A549 (cell line): ENCODE measurements around the gene SGIP1. TPM values are rescaled to one million over a fixed set of nuclear protein-coding genes. Genes with fewer than 3 reads are reported as not detected.

Experiments
- ATAC-seq, 2 experiments: fragments of 200-7000 bp in 1 of 2; fragments of >200 bp in 1 of 2; cut with Nextera tagmentation in 1 of 2; cut with Tn5 transposase in 1 of 2; 3 replicates each; pipeline versions ENCODE4 v1.8.0 to v1.9.1; 2018 to 2020; ENCODE audit warnings: mild to moderate bottlenecking in 1 of 2, moderate library complexity in 1 of 2
- CTCF ChIA-PET: fragments of 300-600 bp; sonication (Branson Sonifier 250); formaldehyde crosslinking; extraction: SDS; loops from one replicate; lab custom pipeline; 2021; ENCODE audit warnings: antibody characterized with exemption, inconsistent platforms; lab: Yijun Ruan, JAX
- POLR2A ChIA-PET: fragments of 350-600 bp; formaldehyde crosslinking; extraction: SDS; loops from one replicate; lab custom pipeline; 2021; ENCODE audit warnings: antibody characterized with exemption, inconsistent platforms; lab: Yijun Ruan, JAX
- DNase-seq, 2 experiments: peaks; one replicate each; pipeline versions ENCODE4 v3.0.0 to v3.0.0-alpha.2; 2011 to 2016; ENCODE audit warnings: low read depth in 1 of 2, low spot score in 1 of 2
- FAIRE-seq: peaks from 2 replicates; lab custom pipeline; 2011; peaks lifted over from hg19 to GRCh38; lab: Jason Lieb, UNC
- H3K27ac ChIP-seq, 2 experiments: fragments of >200 bp; sonication (Bioruptor Twin); formaldehyde crosslinking; 3 replicates each; pipeline ENCODE4 v1.5.1; 2016 to 2017
- H3K4me1 ChIP-seq: fragments of >200 bp; sonication (Bioruptor Twin); formaldehyde crosslinking; 3 replicates; pipeline ENCODE4 v1.6.1; 2016
- H3K4me2 ChIP-seq: fragments of >200 bp; sonication (Bioruptor Twin); formaldehyde crosslinking; 3 replicates; pipeline ENCODE4 v1.6.1; 2016
- H3K4me3 ChIP-seq: fragments of >200 bp; sonication (Bioruptor Twin); formaldehyde crosslinking; 3 replicates; pipeline ENCODE4 v1.5.1; 2016
- H3K9me3 ChIP-seq: fragments of >200 bp; sonication (Bioruptor Twin); formaldehyde crosslinking; 3 replicates; pipeline ENCODE4 v1.6.1; 2016
- CBX8 ChIP-seq: fragments of 200-600 bp; sonication (generic); IDR thresholded peaks from 2 replicates; pipeline ENCODE4 v1.6.1; 2016
- CTCF ChIP-seq: fragments of >200 bp; sonication (Bioruptor Twin); formaldehyde crosslinking; IDR thresholded peaks from 3 replicates; pipeline ENCODE4 v1.5.1; 2016
- E2F6 ChIP-seq: IDR thresholded peaks from 2 replicates; pipeline ENCODE4 v1.6.1; 2012; ENCODE audit warnings: low read depth, borderline replicate concordance
- EHMT2 ChIP-seq: fragments of 200-600 bp; sonication (generic); IDR thresholded peaks from 2 replicates; pipeline ENCODE4 v1.6.1; 2016; ENCODE audit warnings: antibody characterized with exemption, low read depth, mild to moderate bottlenecking, moderate library complexity
- ELK1 ChIP-seq: fragments of 150-350 bp; IDR thresholded peaks from 2 replicates; pipeline ENCODE4 v1.6.1; 2014; ENCODE audit warnings: low read depth, mild to moderate bottlenecking, low read length
- FOSB ChIP-seq: fragments of 250-450 bp; sonication (Bioruptor Pico); IDR thresholded peaks from 2 replicates; pipeline ENCODE4 v1.5.0; 2020; ENCODE audit warnings: mild to moderate bottlenecking, moderate library complexity
- GATA3 ChIP-seq: IDR thresholded peaks from 2 replicates; pipeline ENCODE4 v1.6.1; 2012; ENCODE audit warnings: borderline replicate concordance
- HMGXB4 ChIP-seq: fragments of 250-450 bp; sonication (Bioruptor Pico); IDR thresholded peaks from 2 replicates; pipeline ENCODE4 v1.5.0; 2021; ENCODE audit warnings: mild to moderate bottlenecking, moderate library complexity, borderline replicate concordance
- HOXA7 ChIP-seq: fragments of 250-450 bp; sonication (Bioruptor Pico); IDR thresholded peaks from 2 replicates; pipeline ENCODE4 v1.5.0; 2020; ENCODE audit warnings: mild to moderate bottlenecking, moderate library complexity
- HOXB13 ChIP-seq: fragments of 250-450 bp; sonication (Bioruptor Pico); IDR thresholded peaks from 2 replicates; pipeline ENCODE4 v1.5.0; 2020; ENCODE audit warnings: low read depth, mild to moderate bottlenecking, moderate library complexity
- HOXB5 ChIP-seq: fragments of 250-450 bp; sonication (Bioruptor Pico); IDR thresholded peaks from 2 replicates; pipeline ENCODE4 v1.5.0; 2020; ENCODE audit warnings: mild to moderate bottlenecking, moderate library complexity
- MAFK ChIP-seq: fragments of 450-650 bp; IDR thresholded peaks from 2 replicates; pipeline ENCODE4 v1.6.1; 2014; ENCODE audit not compliant: partially characterized antibody
- MAZ ChIP-seq: fragments of 150-350 bp; IDR thresholded peaks from 2 replicates; pipeline ENCODE4 v1.6.1; 2014; ENCODE audit warnings: antibody characterized with exemption, low read depth, low read length, borderline replicate concordance
- MYC ChIP-seq: IDR thresholded peaks from 2 replicates; pipeline ENCODE4 v1.6.1; 2012; ENCODE audit warnings: mild to moderate bottlenecking, inconsistent platforms, low read length, improper control_type of control experiment, borderline replicate concordance
- PHF8 ChIP-seq: fragments of 200-600 bp; sonication (generic); IDR thresholded peaks from 2 replicates; pipeline ENCODE4 v1.6.1; 2016; ENCODE audit warnings: low read depth, mild to moderate bottlenecking, antibody characterized with exemption, moderate library complexity, borderline replicate concordance
- POLR2A ChIP-seq: IDR thresholded peaks from 2 replicates; pipeline ENCODE4 v1.6.1; 2012; ENCODE audit warnings: mild to moderate bottlenecking, low read length
- RAD21 ChIP-seq, 2 experiments: fragments of >200 bp in 1 of 2; sonication (Bioruptor Twin) in 1 of 2; formaldehyde crosslinking in 1 of 2; IDR thresholded peaks in 1 of 2; conservative IDR thresholded peaks in 1 of 2; 2 replicates in 1 of 2; 3 replicates in 1 of 2; pipeline ENCODE4 v1.6.1; 2012 to 2018; ENCODE audit warnings: inconsistent platforms in 1 of 2
- RARB ChIP-seq: fragments of 250-450 bp; sonication (Bioruptor Pico); IDR thresholded peaks from 2 replicates; pipeline ENCODE4 v1.8.0; 2021; ENCODE audit warnings: mild to moderate bottlenecking, moderate library complexity
- RCOR1 ChIP-seq: fragments of 150-350 bp; IDR thresholded peaks from 2 replicates; pipeline ENCODE4 v1.6.1; 2014; ENCODE audit warnings: antibody characterized with exemption, low read length, low read depth
- REST ChIP-seq: fragments of 200-600 bp; sonication (generic); IDR thresholded peaks from 2 replicates; pipeline ENCODE4 v1.6.1; 2016; ENCODE audit warnings: antibody characterized with exemption, mild to moderate bottlenecking, moderate library complexity
- SMC3 ChIP-seq: fragments of >200 bp; sonication (Bioruptor Twin); formaldehyde crosslinking; IDR thresholded peaks from 3 replicates; pipeline ENCODE4 v1.6.1; 2018; ENCODE audit warnings: inconsistent platforms
- TFCP2L1 ChIP-seq: fragments of 250-450 bp; sonication (Bioruptor Pico); IDR thresholded peaks from 2 replicates; pipeline ENCODE4 v1.5.0; 2021; ENCODE audit warnings: mild to moderate bottlenecking
- TP53 ChIP-seq: fragments of 250-450 bp; sonication (Bioruptor Pico); IDR thresholded peaks from 2 replicates; pipeline ENCODE4 v1.5.0; 2021; ENCODE audit warnings: mild to moderate bottlenecking, moderate library complexity
- USF2 ChIP-seq: fragments of 450-650 bp; IDR thresholded peaks from 2 replicates; pipeline ENCODE4 v1.6.1; 2014; ENCODE audit warnings: antibody characterized with exemption
- ZSCAN20 ChIP-seq: fragments of 250-450 bp; sonication (Bioruptor Pico); IDR thresholded peaks from 2 replicates; pipeline ENCODE4 v1.8.0; 2022; ENCODE audit warnings: mild to moderate bottlenecking, moderate library complexity
- WGBS: methylation state at CpG from one replicate; pipeline ENCODE4 v1.1.6; 2017; ENCODE audit errors: missing lambda C conversion rate; 5-methylcytosine and 5-hydroxymethylcytosine counted together
- polyA plus RNA-seq, 4 experiments: library from polyadenylated mRNA; depleted of rRNA in 3 of 4; stranded (reverse); fragments of >200 nt; fragmentation: RNase III in 1 of 4; extraction: RNeasy Plus Mini Kit Qiagen cat#74134 plus additional on column Dnase treatment in 1 of 4; gene quantifications; 2 replicates in 3 of 4; 3 replicates in 1 of 4; pipeline ENCODE4 v1.2.3, GENCODE V29; 2011 to 2017

Gene SGIP1
- polyA plus RNA-seq, 2 of the 4 experiments (the other 2 are of a cell fraction) = not detected

- no peak overlapping the region for H3K4me2 ChIP-seq
- DNase-seq (peak in 1 of 2 experiments; percentile 3), FAIRE-seq (no peak), ATAC-seq (peak in 1 of 2 experiments; percentile 68; a peak in 2 of 6 replicates)
- ChIA-PET POLR2A (no interaction called here), CTCF (interaction anchor here (0.6 to 2.5 kb wide), 7 partner anchors 9 to 752 kb away, joined by 3 to 21 read pairs (median 3); no protein-coding TSS in a partner anchor)
- TF ChIP-seq REST (no peak), RAD21 (conservative IDR thresholded peaks at IDR 0.05 in 1 of 2, IDR thresholded peaks at IDR 0.05 in 1 of 2) (peak; percentile 23 to 27; a peak in 3 of 5 replicates), HOXB13 (CRISPR knock-in tag) (no peak), RCOR1 (no peak), EHMT2 (no peak), USF2 (no peak), CBX8 (no peak), FOSB (CRISPR knock-in tag) (no peak), TP53 (CRISPR knock-in tag) (no peak), CTCF (0 out of 3 replicates have a peak, but pooled peaks have one; percentile 7)
- no peaks in the 10 kb centered on the region for H3K9me3 ChIP-seq
- H3K4me1 ChIP-seq = no peaks in the 10 kb centered on the region
- H3K4me3 ChIP-seq = no peak overlapping the region
- WGBS = 50% methylated on average over 2 of the region's 2 CpGs
- no peak overlapping the region for H3K27ac ChIP-seq
Measured at GRCh38 chr1:66711420-66711819, 177.5 kb downstream of the SGIP1 start.

GRCh38 chr1:66712839-66713238 lies 178.9 kb downstream of the SGIP1 start:
- WGBS = 7% methylated on average over 2 of the region's 2 CpGs
- Histone ChIP-seq H3K4me2 (no peak overlapping the region), H3K4me1 (no peaks in the 10 kb centered on the region), H3K27ac (no peak overlapping the region), H3K9me3 (no peaks in the 10 kb centered on the region), H3K4me3 (no peak overlapping the region)
- FAIRE-seq (no peak), ATAC-seq (no peak), DNase-seq (no peak)
- TF ChIP-seq MAFK = no peak
- no peak for TF ChIP-seq TFCP2L1
- TF ChIP-seq MAZ = no peak
- TF ChIP-seq POLR2A = no peak
- TF ChIP-seq GATA3 = no peak
- TF ChIP-seq HOXA7 (CRISPR knock-in tag) = no peak
- TF ChIP-seq PHF8 = no peak
- TF ChIP-seq HOXB5 (CRISPR knock-in tag) = no peak
- TF ChIP-seq E2F6 = no peak
- TF ChIP-seq SMC3 = no peak
- TF ChIP-seq RARB (CRISPR knock-in tag) = no peak
- TF ChIP-seq ZSCAN20 = no peak
- TF ChIP-seq ELK1 = no peak
- no peak for TF ChIP-seq MYC
- TF ChIP-seq HMGXB4 (CRISPR knock-in tag) = no peak
- TF ChIP-seq HOXB13 (CRISPR knock-in tag) = no peak
- TF ChIP-seq CBX8 = no peak
- CTCF ChIA-PET = no interaction called here
- POLR2A ChIA-PET = no interaction called here
